Medulla oblongata (tissue), 1 donor: ENCODE measurements around the gene PRKCZ.
A peak's percentile ranks its signal among the peaks of the same experiment; 100 is the strongest.

ENCODE experiments used
- DNase-seq: peaks from one replicate; pipeline ENCODE4 v3.0.0-alpha.2; 2015; ENCODE audit errors: extremely low spot score

PRKCZ gene

GRCh38 chr1:2193514-2194281 is 143.5 kb downstream of the PRKCZ start:
- no peak for DNase-seq

- peak; percentile 60 for DNase-seq
Measured at GRCh38 chr1:2194319-2194897, 144.2 kb downstream of the PRKCZ start, which contains the start of gene FAAP20. FAAP20 (minus strand) TSS chr1:2194772; CDS start chr1:2194749, 23 bp downstream.

- DNase-seq = peak; percentile 86
Measured at GRCh38 chr1:2194898-2195673, 144.9 kb downstream of the PRKCZ start.

GRCh38 chr1:2195785-2196184 is 145.6 kb downstream of the PRKCZ start:
- no peak for DNase-seq

- DNase-seq = no peak
Measured at GRCh38 chr1:2196901-2197638, 146.9 kb downstream of the PRKCZ start.

- DNase-seq = no peak
Measured at GRCh38 chr1:2197707-2198165, 147.5 kb downstream of the PRKCZ start.

GRCh38 chr1:2198571-2198970 is 148.4 kb downstream of the PRKCZ start:
- no peak for DNase-seq

GRCh38 chr1:2199042-2199810 is 149.0 kb downstream of the PRKCZ start:
- DNase-seq = peak; percentile 87

GRCh38 chr1:2200308-2200943 is 150.2 kb downstream of the PRKCZ start:
- DNase-seq = no peak

GRCh38 chr1:2201062-2201461 is 150.9 kb downstream of the PRKCZ start:
- no peak for DNase-seq

- DNase-seq = no peak
Measured at GRCh38 chr1:2202008-2202575, 151.9 kb downstream of the PRKCZ start.

GRCh38 chr1:2202843-2203601 is 152.8 kb downstream of the PRKCZ start:
- no peak for DNase-seq

- DNase-seq = no peak
Measured at GRCh38 chr1:2203671-2204414, 153.6 kb downstream of the PRKCZ start.

- DNase-seq = peak; percentile 75
Measured at GRCh38 chr1:2204415-2205190, 154.4 kb downstream of the PRKCZ start.

- peak; percentile 95 for DNase-seq
Measured at GRCh38 chr1:2205191-2205952, 155.2 kb downstream of the PRKCZ start.

GRCh38 chr1:2206813-2207487 is 156.7 kb downstream of the PRKCZ start:
- DNase-seq = no peak
